Transverse colon (tissue), 3 donors: ENCODE results near the gene CDK2.

ENCODE experiments used
- EP300 ChIP-seq: sonication (generic); formaldehyde crosslinking; IDR thresholded peaks from one replicate; pipeline ENCODE4 v1.6.1; 2017; ENCODE audit warnings: antibody characterized with exemption, low read depth
- POLR2A ChIP-seq: fragments of 450-650 bp; IDR thresholded peaks from one replicate; pipeline ENCODE4 v1.6.1; 2016; ENCODE audit warnings: antibody characterized with exemption, mild to moderate bottlenecking, moderate library complexity
- TF ChIP-seq, protein P1 (sequence below), 5 experiments: fragments of 200-600 bp in 3 of 5; fragments of 450-650 bp in 2 of 5; sonication (generic) in 3 of 5; IDR thresholded peaks; 1 replicate in 2 of 5; 2 replicates in 3 of 5; pipeline ENCODE4 v1.5.1; 2016 to 2017; ENCODE audit warnings: antibody characterized with exemption in 5 of 5, inconsistent platforms in 3 of 5, mild to moderate bottlenecking in 2 of 5, moderate library complexity in 1 of 5

DNA sequence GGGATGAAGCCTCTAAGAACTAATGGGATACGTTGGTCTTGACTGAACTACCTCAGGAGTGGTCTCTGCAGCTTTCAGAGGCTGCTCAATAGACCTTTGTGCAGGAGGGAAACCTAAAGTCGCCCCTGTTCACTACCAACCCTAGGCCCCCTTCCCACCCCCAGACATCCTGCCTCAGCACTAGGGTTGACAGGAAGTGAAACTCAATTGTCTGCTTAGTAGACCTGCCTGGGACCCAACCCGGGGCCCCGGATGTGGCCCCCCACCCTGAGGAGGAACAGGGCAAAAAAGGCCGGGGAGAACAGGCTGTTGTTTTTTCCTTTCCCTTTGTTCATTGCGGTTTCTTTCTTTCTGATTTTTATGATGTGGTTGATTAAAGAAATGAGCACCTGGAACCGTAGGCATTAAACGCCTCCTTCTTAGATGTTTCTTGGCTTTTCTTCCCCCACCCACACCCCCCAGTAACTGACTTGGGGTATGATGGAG, 37.3 kb upstream of the CDK2 start:
- peak; percentile 27 for TF ChIP-seq POLR2A
- TF ChIP-seq EP300: no peak
- TF ChIP-seq, protein P1, sequence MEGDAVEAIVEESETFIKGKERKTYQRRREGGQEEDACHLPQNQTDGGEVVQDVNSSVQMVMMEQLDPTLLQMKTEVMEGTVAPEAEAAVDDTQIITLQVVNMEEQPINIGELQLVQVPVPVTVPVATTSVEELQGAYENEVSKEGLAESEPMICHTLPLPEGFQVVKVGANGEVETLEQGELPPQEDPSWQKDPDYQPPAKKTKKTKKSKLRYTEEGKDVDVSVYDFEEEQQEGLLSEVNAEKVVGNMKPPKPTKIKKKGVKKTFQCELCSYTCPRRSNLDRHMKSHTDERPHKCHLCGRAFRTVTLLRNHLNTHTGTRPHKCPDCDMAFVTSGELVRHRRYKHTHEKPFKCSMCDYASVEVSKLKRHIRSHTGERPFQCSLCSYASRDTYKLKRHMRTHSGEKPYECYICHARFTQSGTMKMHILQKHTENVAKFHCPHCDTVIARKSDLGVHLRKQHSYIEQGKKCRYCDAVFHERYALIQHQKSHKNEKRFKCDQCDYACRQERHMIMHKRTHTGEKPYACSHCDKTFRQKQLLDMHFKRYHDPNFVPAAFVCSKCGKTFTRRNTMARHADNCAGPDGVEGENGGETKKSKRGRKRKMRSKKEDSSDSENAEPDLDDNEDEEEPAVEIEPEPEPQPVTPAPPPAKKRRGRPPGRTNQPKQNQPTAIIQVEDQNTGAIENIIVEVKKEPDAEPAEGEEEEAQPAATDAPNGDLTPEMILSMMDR (IDR thresholded peaks at IDR 0.05): no peak
